CD14-positive monocyte (primary cell): Measurements from ENCODE around the gene EPSTI1. TPM values are rescaled to one million over a fixed set of nuclear protein-coding genes. Genes with fewer than 3 reads are reported as not detected.
"Not testable (repeated sequence)": the region's sequence is repeated elsewhere in the genome, so short reads cannot be mapped to it uniquely, and the experiment has no call there.

Experiments used
- DNase-seq, 3 donors: peaks; one replicate each; pipeline ENCODE4 v3.0.0-alpha.2; 2011 to 2022
- H2AFZ ChIP-seq: 2 replicates; pipeline ENCODE4 v1.6.0; 2012; ENCODE audit warnings: mild to moderate bottlenecking, low read depth, low read length, inconsistent platforms; ENCODE audit not compliant: insufficient read depth, poor library complexity, severe bottlenecking
- H3K27ac ChIP-seq, 2 donors: 1 replicate in 1 of 2; 2 replicates in 1 of 2; pipeline ENCODE4 v1.5.1; 2012 to 2013; ENCODE audit warnings: low read length in 2 of 2, control low read depth in 1 of 2, inconsistent platforms in 1 of 2, low read depth in 1 of 2, mild to moderate bottlenecking in 1 of 2
- H3K27me3 ChIP-seq, 2 donors: one replicate each; pipeline versions ENCODE4 v1.6.0 to v1.6.1; 2011 to 2013; ENCODE audit warnings: low read length in 2 of 2; ENCODE audit not compliant: control insufficient read depth in 2 of 2, insufficient read depth in 2 of 2
- H3K36me3 ChIP-seq, 2 donors: replicated peaks in 1 of 2; 1 replicate in 1 of 2; 2 replicates in 1 of 2; pipeline versions ENCODE4 v1.5.1 to v1.6.1; 2012 to 2013; ENCODE audit warnings: low read length in 2 of 2, control low read depth in 1 of 2, inconsistent platforms in 1 of 2, mild to moderate bottlenecking in 1 of 2; ENCODE audit not compliant: insufficient read depth in 2 of 2, control insufficient read depth in 1 of 2
- H3K4me1 ChIP-seq, 2 donors: 1 replicate in 1 of 2; 2 replicates in 1 of 2; pipeline versions ENCODE4 v1.5.1 to v1.6.1; 2012 to 2013; ENCODE audit warnings: low read length in 2 of 2, control low read depth in 1 of 2, inconsistent platforms in 1 of 2, mild to moderate bottlenecking in 1 of 2, moderate library complexity in 1 of 2; ENCODE audit not compliant: insufficient read depth in 2 of 2, control insufficient read depth in 1 of 2
- H3K4me2 ChIP-seq: replicated peaks from 2 replicates; pipeline ENCODE3; 2012; ENCODE audit warnings: low read length, moderate library complexity, mild to moderate bottlenecking; ENCODE audit not compliant: poor library complexity, severe bottlenecking; ENCODE audit errors: extremely low read depth
- H3K4me3 ChIP-seq, 3 experiments: fragments of 200-600 bp in 1 of 3; sonication (generic) in 1 of 3; replicated peaks in 1 of 3; 1 replicate in 2 of 3; 2 replicates in 1 of 3; pipeline ENCODE4 v1.5.1; 2011 to 2013; ENCODE audit warnings: low read length in 3 of 3, mild to moderate bottlenecking in 3 of 3, control low read depth in 2 of 3, low read depth in 2 of 3, inconsistent platforms in 1 of 3, moderate library complexity in 1 of 3
- H3K79me2 ChIP-seq: 2 replicates; pipeline ENCODE4 v1.6.0; 2012; ENCODE audit warnings: mild to moderate bottlenecking, control low read depth, inconsistent platforms, low read length, moderate library complexity; ENCODE audit not compliant: insufficient read depth
- H3K9ac ChIP-seq: 2 replicates; pipeline ENCODE4 v1.6.0; 2017; ENCODE audit warnings: low read length, mild to moderate bottlenecking; ENCODE audit not compliant: insufficient read depth, poor library complexity, severe bottlenecking
- H3K9me3 ChIP-seq, 2 donors: replicated peaks in 1 of 2; 1 replicate in 1 of 2; 2 replicates in 1 of 2; pipeline versions ENCODE4 v1.5.1 to v1.6.1; 2012 to 2013; ENCODE audit warnings: low read length in 2 of 2, control low read depth in 1 of 2; ENCODE audit not compliant: control insufficient read depth in 1 of 2, insufficient read depth in 1 of 2
- H4K20me1 ChIP-seq: 2 replicates; pipeline ENCODE4 v1.6.0; 2012; ENCODE audit warnings: mild to moderate bottlenecking, low read length, control low read depth, moderate library complexity; ENCODE audit not compliant: insufficient read depth
- H3K27ac Mint-ChIP-seq, 7 donors: one replicate each; pipeline ENCODE4 v1.8.0; 2020; ENCODE audit warnings: mild to moderate bottlenecking in 7 of 7, mixed read lengths in 7 of 7, moderate library complexity in 6 of 7, inconsistent platforms in 2 of 7
- H3K27me3 Mint-ChIP-seq, 3 donors: one replicate each; pipeline ENCODE4 v1.8.0; 2021 to 2022; ENCODE audit warnings: low read depth in 3 of 3, mild to moderate bottlenecking in 3 of 3, mixed read lengths in 3 of 3, moderate library complexity in 3 of 3, inconsistent platforms in 1 of 3
- H3K36me3 Mint-ChIP-seq, 2 donors: one replicate each; pipeline ENCODE4 v1.8.0; 2020; ENCODE audit warnings: mixed read lengths in 2 of 2, inconsistent platforms in 1 of 2, mild to moderate bottlenecking in 1 of 2
- H3K4me1 Mint-ChIP-seq: one replicate; pipeline ENCODE4 v1.8.0; 2020; ENCODE audit warnings: mild to moderate bottlenecking, mixed read lengths
- H3K4me3 Mint-ChIP-seq, 2 donors: one replicate each; pipeline ENCODE4 v1.8.0; 2020; ENCODE audit warnings: mild to moderate bottlenecking in 2 of 2, mixed read lengths in 2 of 2, moderate library complexity in 1 of 2
- H3K9me3 Mint-ChIP-seq, 7 donors: one replicate each; pipeline ENCODE4 v1.8.0; 2020 to 2022; ENCODE audit warnings: mixed read lengths in 7 of 7, mild to moderate bottlenecking in 6 of 7, moderate library complexity in 6 of 7, inconsistent platforms in 2 of 7
- CTCF ChIP-seq: fragments of 200-600 bp; IDR thresholded peaks from one replicate; pipeline ENCODE4 v1.8.0; 2022; ENCODE audit warnings: antibody characterized with exemption, mild to moderate bottlenecking
- WGBS: methylation state at CpG from one replicate; pipeline ENCODE4 v1.1.5; 2013; ENCODE audit warnings: missing lambda C conversion rate; ENCODE audit not compliant: insufficient coverage; 5-methylcytosine and 5-hydroxymethylcytosine counted together
- intact Hi-C, 2 donors: fragments of 100-400 bp; cut with micrococcal nuclease; formaldehyde crosslinking; loops; one replicate each; pipeline versions ENCODE4 v1.15.0 to v1.15.1; 2023
- polyA plus RNA-seq, 3 donors: library from polyadenylated mRNA; depleted of rRNA in 1 of 3; unstranded in 2 of 3; stranded (reverse) in 1 of 3; fragments of 300-500 nt in 2 of 3; fragments of >200 nt in 1 of 3; fragmentation: Illumina TruSeq in 2 of 3; gene quantifications; 1 replicate in 2 of 3; 2 replicates in 1 of 3; pipeline ENCODE4 v1.2.3, GENCODE V29; 2012 to 2021

EPSTI1 gene
- polyA plus RNA-seq, 3 donors, result 14.6 to 19.9 (median 16.4) TPM

GRCh38 chr13:42864952-42865767, 126.9 kb downstream of the EPSTI1 start:
- Histone ChIP-seq H3K9ac (no peak overlapping the region), H3K9me3 (no peaks in the 10 kb centered on the region), H3K4me1 (no peaks in the 10 kb centered on the region), H3K27me3 (no peaks in the 10 kb centered on the region), H3K36me3 (no peaks in the 10 kb centered on the region), H2AFZ (no peak overlapping the region), H3K4me2 (no peak overlapping the region), H4K20me1 (no peaks in the 10 kb centered on the region), H3K27ac (no peak overlapping the region), H3K79me2 (no peaks in the 10 kb centered on the region), H3K4me3 (no peak overlapping the region)
- no peak for TF ChIP-seq CTCF
- peaks cover 7% of the 10 kb centered on the region for H3K4me1 Mint-ChIP-seq
- intact Hi-C loops, result no loop called here
- no peak for DNase-seq
- H3K27me3 Mint-ChIP-seq, result peaks cover 0 to 2% (median 0%) of the 10 kb centered on the region in 3 donors
- H3K4me3 Mint-ChIP-seq, result no peak overlapping the region
- H3K27ac Mint-ChIP-seq, result no peak overlapping the region
- H3K36me3 Mint-ChIP-seq, result no peaks in the 10 kb centered on the region
- peaks cover 0 to 2% (median 0%) of the 10 kb centered on the region in 7 donors for H3K9me3 Mint-ChIP-seq
- WGBS, result 100% methylated on average over 5 of the region's 10 CpGs

GRCh38 chr13:42862370-42862769, 129.7 kb downstream of the EPSTI1 start:
- H3K36me3 Mint-ChIP-seq, H4K20me1 ChIP-seq, H3K9ac ChIP-seq, H3K27ac Mint-ChIP-seq, H3K27me3 Mint-ChIP-seq, H3K4me3 Mint-ChIP-seq, H3K9me3 ChIP-seq, H3K27me3 ChIP-seq, H3K27ac ChIP-seq, H3K4me2 ChIP-seq, H2AFZ ChIP-seq, H3K36me3 ChIP-seq, H3K4me3 ChIP-seq, H3K4me1 ChIP-seq, H3K9me3 Mint-ChIP-seq, H3K79me2 ChIP-seq, intact Hi-C loops, H3K4me1 Mint-ChIP-seq, DNase-seq: not testable (repeated sequence)
- no CpG with 5 or more reads among the region's 2 CpGs for WGBS
